SK-N-SH treated with all-trans-retinoic acid at 6 μM for 48 hours (cell line): ENCODE data around the gene EMP3.

Experiments used
- ESRRG ChIP-seq: fragments of 250-450 bp; sonication (Bioruptor Pico); IDR thresholded peaks from 2 replicates; pipeline ENCODE4 v1.6.1; 2021; ENCODE audit warnings: mild to moderate bottlenecking
- SNAI2 ChIP-seq: fragments of 250-450 bp; sonication (Bioruptor Pico); IDR thresholded peaks from 2 replicates; pipeline ENCODE4 v1.5.0; 2020; ENCODE audit warnings: mild to moderate bottlenecking, moderate library complexity
- ZNF565 ChIP-seq: fragments of 450-650 bp; formaldehyde crosslinking; conservative IDR thresholded peaks from 2 replicates; pipeline ENCODE4 v1.5.0; 2020; ENCODE audit warnings: low read depth, mild to moderate bottlenecking, moderate library complexity

- no peak for TF ChIP-seq SNAI2 (CRISPR knock-in tag)
- no peak for TF ChIP-seq ESRRG (CRISPR knock-in tag)
- TF ChIP-seq ZNF565 (CRISPR knock-in tag) = no peak
These were observed 30.1 kb downstream of the EMP3 start for GRCh38 chr19:48355365-48355954.
